HepG2 (cell line): ENCODE results near the gene WTAP. TPM values are rescaled to one million over a fixed set of nuclear protein-coding genes. Genes with fewer than 3 reads are reported as not detected.

ENCODE experiments used
- AKNA ChIP-seq: sonication (generic); formaldehyde crosslinking; IDR thresholded peaks from 2 replicates; pipeline ENCODE4 v1.4.0; 2020; ENCODE audit warnings: missing genetic modification reagents, borderline replicate concordance
- PHF21A ChIP-seq: sonication (generic); formaldehyde crosslinking; IDR thresholded peaks from 2 replicates; pipeline ENCODE4 v1.5.0; 2020; ENCODE audit warnings: mild to moderate bottlenecking, missing genetic modification reagents
- RFXAP ChIP-seq: sonication (generic); formaldehyde crosslinking; IDR thresholded peaks from 2 replicates; pipeline ENCODE4 v1.4.0; 2020; ENCODE audit warnings: missing genetic modification reagents, borderline replicate concordance
- SMAD9 ChIP-seq: sonication (generic); formaldehyde crosslinking; IDR thresholded peaks from 2 replicates; pipeline ENCODE4 v1.5.1; 2020; ENCODE audit warnings: mild to moderate bottlenecking, missing genetic modification reagents
- TMF1 ChIP-seq: sonication (generic); formaldehyde crosslinking; IDR thresholded peaks from 2 replicates; pipeline ENCODE4 v1.8.1; 2022; ENCODE audit warnings: low read depth, missing genetic modification reagents
- ZBTB2 ChIP-seq: sonication (generic); formaldehyde crosslinking; IDR thresholded peaks from 2 replicates; pipeline ENCODE4 v1.8.0; 2022; ENCODE audit warnings: low read depth, missing genetic modification reagents
- ZBTB43 ChIP-seq: sonication (generic); formaldehyde crosslinking; conservative IDR thresholded peaks from 2 replicates; pipeline ENCODE4 v1.4.0; 2020; ENCODE audit warnings: missing genetic modification reagents
- ZHX1 ChIP-seq: sonication (generic); formaldehyde crosslinking; IDR thresholded peaks from 2 replicates; pipeline ENCODE4 v1.8.1; 2022; ENCODE audit warnings: low read depth, mild to moderate bottlenecking, missing genetic modification reagents
- ZNF143 ChIP-seq: sonication (generic); formaldehyde crosslinking; IDR thresholded peaks from 2 replicates; pipeline ENCODE4 v1.4.0; 2020; ENCODE audit warnings: missing genetic modification reagents
- ZNF281 ChIP-seq: sonication (generic); formaldehyde crosslinking; IDR thresholded peaks from 2 replicates; pipeline ENCODE4 v1.4.0; 2020; ENCODE audit warnings: missing genetic modification reagents, borderline replicate concordance
- ZNF513 ChIP-seq: sonication (generic); formaldehyde crosslinking; conservative IDR thresholded peaks from 2 replicates; pipeline ENCODE4 v1.5.0; 2020; ENCODE audit warnings: missing genetic modification reagents
- polyA plus RNA-seq, 8 experiments: library from polyadenylated mRNA; depleted of rRNA in 3 of 8; stranded (reverse) in 7 of 8; unstranded in 1 of 8; fragments of >200 nt; fragmentation: Illumina TruSeq in 4 of 8; extraction: Trizol in 4 of 8; gene quantifications; 2 replicates each; pipeline versions ENCODE4 v1.2.1 to v1.2.3, GENCODE V29; 2011 to 2016; ENCODE audit warnings: low read depth in 4 of 8, missing spikeins in 1 of 8, mixed read lengths in 1 of 8; ENCODE audit not compliant: insufficient read depth in 1 of 8
- total RNA-seq, 5 experiments: library from RNA; depleted of rRNA; stranded (reverse); fragments of >200 nt; fragmentation: Illumina TruSeq; extraction: Trizol; gene quantifications; 2 replicates each; pipeline ENCODE4 v1.2.3, GENCODE V29; 2016; ENCODE audit warnings: low read depth in 1 of 5

WTAP gene
- total and polyA plus RNA-seq, 2 of the 13 experiments (the other 11 are each of a cell fraction or from before 2014, with no cell fraction given) = 31.6 to 167 TPM

GRCh38 chr6:159762681-159763293, 35.5 kb downstream of the WTAP start (continued):
- TF ChIP-seq ZNF281 (CRISPR knock-in tag) (peak; percentile 64; the same call in 1 of the 2 replicates), ZBTB43 (CRISPR knock-in tag) (0 out of 2 replicates have a peak, but pooled peaks have one; percentile 2), ZNF143 (CRISPR knock-in tag) (no peak), ZNF513 (CRISPR knock-in tag) (no peak), TMF1 (CRISPR knock-in tag) (0 out of 2 replicates have a peak, but pooled peaks have one; percentile 20), AKNA (CRISPR knock-in tag) (peak; percentile 86), ZHX1 (CRISPR knock-in tag) (peak; percentile 96), PHF21A (CRISPR knock-in tag) (peak; percentile 72; the same call in 1 of the 2 replicates), ZBTB2 (no peak), SMAD9 (CRISPR knock-in tag) (peak; percentile 47; the same call in 1 of the 2 replicates), RFXAP (no peak)
